ENCODE measurements around the gene PARN. TPM values are rescaled to one million over a fixed set of nuclear protein-coding genes. Genes with fewer than 3 reads are reported as not detected.

PARN gene
- total and polyA plus RNA-seq, 2 of the 8 experiments (the other 6 are each of a cell fraction or from before 2014, with no cell fraction given) = 24.5 to 44.6 TPM

GRCh38 chr16:14539156-14539555 lies 90.9 kb downstream of the PARN start:
- H2BK5ac ChIP-seq (ENCODE audit: low read depth, low read length) = no peak overlapping the region
- H4K5ac ChIP-seq (ENCODE audit: insufficient read length, low read depth, low read length) = no peak overlapping the region
- H3K4ac ChIP-seq (replicated peaks; ENCODE audit: insufficient read length, low read depth, low read length) = no peak overlapping the region
- H2BK120ac ChIP-seq (replicated peaks; ENCODE audit: low read depth, low read length) = no peak overlapping the region
- no peak overlapping the region for H3K4me3 ChIP-seq (ENCODE audit: extremely low read depth in 1 of 4, insufficient read depth in 2 of 4, low read depth in 3 of 4, low read length in 4 of 4)
- H3K23ac ChIP-seq (ENCODE audit: insufficient read length) = no peak overlapping the region
- no peak overlapping the region for H4K8ac ChIP-seq (ENCODE audit: extremely low read depth, insufficient read depth, low read length)
- H3K18ac ChIP-seq (ENCODE audit: extremely low read depth, low read length) = no peak overlapping the region
- DNase-seq (ENCODE audit: low read depth in 1 of 2, low spot score in 2 of 2) (no peak), FAIRE-seq (no peak)
- H3K9ac ChIP-seq (replicated peaks in 1 of 4; ENCODE audit: extremely low read depth in 1 of 4, low read depth in 3 of 4, low read length in 3 of 4) = no peak overlapping the region
- no peaks in the 10 kb centered on the region for H3K23me2 ChIP-seq (ENCODE audit: low read depth, low read length)
- H3K79me2 ChIP-seq (ENCODE audit: control insufficient read depth in 1 of 2, insufficient read depth in 2 of 2, low read length in 2 of 2) = no peaks in the 10 kb centered on the region; a peak in 1 of 4 replicates
- peaks cover 0 to under 1% (median 0%) of the 10 kb centered on the region in 4 experiments; a peak in 1 of 8 replicates for H3K36me3 ChIP-seq (ENCODE audit: control insufficient read depth in 2 of 4, insufficient read depth in 4 of 4, low read length in 3 of 4)
- H3K4me1 ChIP-seq (replicated peaks in 1 of 4; ENCODE audit: control insufficient read depth in 3 of 4, insufficient read depth in 4 of 4, low read length in 3 of 4) = no peaks in the 10 kb centered on the region
- peaks cover 0 to 2% of the 10 kb centered on the region in 2 experiments for H4K20me1 ChIP-seq (replicated peaks in 1 of 2; ENCODE audit: control insufficient read depth in 1 of 2, insufficient read depth in 2 of 2, low read length in 2 of 2)
- H2BK20ac ChIP-seq (ENCODE audit: low read length) = no peak overlapping the region
- H2AFZ ChIP-seq (ENCODE audit: low read length) = no peak overlapping the region
- no peak overlapping the region for H3K4me2 ChIP-seq (ENCODE audit: insufficient read depth in 1 of 2, low read depth in 2 of 2, low read length in 2 of 2)
- H3K9me3 ChIP-seq (ENCODE audit: insufficient read depth in 2 of 2, low read depth in 1 of 2, low read length in 1 of 2) = no peaks in the 10 kb centered on the region
- POLR2A ChIA-PET (ENCODE audit: partially characterized antibody) = no interaction called here
- H3K56ac ChIP-seq (replicated peaks; ENCODE audit: insufficient read length, low read depth, low read length) = no peak overlapping the region
- H3K27ac ChIP-seq (ENCODE audit: low read depth, low read length) = no peak overlapping the region
- no peaks in the 10 kb centered on the region for H3K79me1 ChIP-seq (ENCODE audit: low read depth, low read length)
- 94% methylated on average over 5 of the region's 5 CpGs; no CpG with 5 or more reads in 1 of the 2 experiments for WGBS, 2 experiments (ENCODE audit: extremely low coverage in 1 of 2, insufficient coverage in 1 of 2, insufficient read length in 1 of 2, insufficient replicate concordance in 2 of 2, low coverage in 1 of 2, low lambda C conversion rate in 2 of 2, missing lambda C conversion rate in 1 of 2)
- no peak overlapping the region for H2BK15ac ChIP-seq (ENCODE audit: low read length)
- no peak overlapping the region for H2BK12ac ChIP-seq (ENCODE audit: low read depth, low read length)
- H4K91ac ChIP-seq (replicated peaks; ENCODE audit: insufficient read length, low read length) = no peak overlapping the region
- H3K27me3 ChIP-seq (replicated peaks in 1 of 4; ENCODE audit: control insufficient read depth in 3 of 4, extremely low read depth in 1 of 4, insufficient read depth in 3 of 4, low read length in 3 of 4) = no peaks in the 10 kb centered on the region
- no peak overlapping the region for H2AK5ac ChIP-seq (ENCODE audit: low read depth, low read length)
- no peak overlapping the region for H3K14ac ChIP-seq (ENCODE audit: insufficient read length)
- CTCF ChIA-PET (ENCODE audit: partially characterized antibody) = interaction anchor here (1.0 to 1.4 kb wide), 3 partner anchors 9 to 12 kb away, joined by 4 to 5 read pairs (median 5); no protein-coding TSS in a partner anchor
- TF ChIP-seq SIRT6 (IDR thresholded peaks at IDR 0.05; ENCODE audit: low read length) (no peak), CTCF (IDR thresholded peaks at IDR 0.05; ENCODE audit: control extremely low read depth in 1 of 3, insufficient read depth in 1 of 3, low read depth in 1 of 3, low read length in 3 of 3) (no peak), SRF (IDR thresholded peaks at IDR 0.05; ENCODE audit: low read depth, low read length) (no peak), SAP30 (IDR thresholded peaks at IDR 0.05; ENCODE audit: insufficient read depth, insufficient replicate concordance, low read length) (no peak), CHD1 (IDR thresholded peaks at IDR 0.05; ENCODE audit: low read depth, low read length) (no peak), JUN (IDR thresholded peaks at IDR 0.05; ENCODE audit: low read depth, low read length) (no peak), RXRA (IDR thresholded peaks at IDR 0.05; ENCODE audit: insufficient read depth, low read depth, low read length) (no peak)
